Activated CD4-positive, alpha-beta T cell treated with anti-CD3 and anti-CD28 coated beads, Interleukin-2, Interleukin-6, amounts not matched to agents 100 ng/mL and 50 ng/mL, durations not matched to agents 16 hours and 8 hours (primary cell): ENCODE results near the gene RXRA.

Experiments
- DNase-seq: peaks from one replicate; pipeline ENCODE4 v3.0.0-alpha.2; 2020

The RXRA gene

GRCh38 chr9:134340475-134341160, 14.4 kb downstream of the RXRA start:
- DNase-seq: no peak

- DNase-seq: no peak
Observed at GRCh38 chr9:134341306-134341705, 15.1 kb downstream of the RXRA start.

- DNase-seq: no peak
Observed at GRCh38 chr9:134341929-134342745, 15.9 kb downstream of the RXRA start.

GRCh38 chr9:134342746-134343115, 16.5 kb downstream of the RXRA start:
- DNase-seq: no peak

- DNase-seq: no peak
Observed at GRCh38 chr9:134343637-134344036, 17.4 kb downstream of the RXRA start.

- DNase-seq: no peak
Observed at GRCh38 chr9:134344068-134344799, 18.0 kb downstream of the RXRA start.

- DNase-seq: no peak
Observed at GRCh38 chr9:134344800-134345310, 18.6 kb downstream of the RXRA start.

- DNase-seq: no peak
Observed at GRCh38 chr9:134345737-134346136, 19.5 kb downstream of the RXRA start.

- no peak for DNase-seq
Observed at GRCh38 chr9:134346151-134346550, 19.9 kb downstream of the RXRA start.

GRCh38 chr9:134346840-134347583, 20.8 kb downstream of the RXRA start:
- no peak for DNase-seq

GRCh38 chr9:134347996-134348395, 21.7 kb downstream of the RXRA start:
- DNase-seq: no peak

GRCh38 chr9:134348404-134349155, 22.3 kb downstream of the RXRA start:
- DNase-seq: no peak

GRCh38 chr9:134349936-134350335, 23.7 kb downstream of the RXRA start:
- DNase-seq: no peak

- DNase-seq: no peak
Observed at GRCh38 chr9:134350416-134350994, 24.2 kb downstream of the RXRA start.

GRCh38 chr9:134351606-134352176, 25.4 kb downstream of the RXRA start:
- no peak for DNase-seq

GRCh38 chr9:134352247-134352933, 26.1 kb downstream of the RXRA start:
- no peak for DNase-seq

- no peak for DNase-seq
Observed at GRCh38 chr9:134353539-134353938, 27.3 kb downstream of the RXRA start.

GRCh38 chr9:134355158-134355557, 28.9 kb downstream of the RXRA start:
- no peak for DNase-seq

- DNase-seq: no peak
Observed at GRCh38 chr9:134355561-134356279, 29.5 kb downstream of the RXRA start.
